GM23248 (cell line): Measurements from ENCODE around the gene TEKT1. TPM values are rescaled to one million over a fixed set of nuclear protein-coding genes. Genes with fewer than 3 reads are reported as not detected.

Experiments
- DNase-seq: peaks from one replicate; pipeline ENCODE4 v3.0.0-alpha.2; 2015
- H2AFZ ChIP-seq: fragments of 200-600 bp; sonication (generic); 2 replicates; pipeline ENCODE4 v1.6.1; 2016; ENCODE audit warnings: antibody characterized with exemption
- H3F3A ChIP-seq: fragments of 200-600 bp; sonication (generic); 2 replicates; pipeline ENCODE4 v1.6.1; 2016; ENCODE audit warnings: mild to moderate bottlenecking, antibody characterized with exemption, mixed run types; ENCODE audit not compliant: insufficient read depth
- H3K27ac ChIP-seq: fragments of 200-600 bp; sonication (generic); 2 replicates; pipeline ENCODE4 v1.5.1; 2016; ENCODE audit warnings: mild to moderate bottlenecking
- H3K27me3 ChIP-seq: fragments of 200-600 bp; sonication (generic); replicated peaks from 2 replicates; pipeline ENCODE4 v1.6.1; 2016; ENCODE audit warnings: mild to moderate bottlenecking; ENCODE audit not compliant: insufficient read depth
- H3K36me3 ChIP-seq: fragments of 200-600 bp; sonication (generic); 2 replicates; pipeline ENCODE4 v1.6.1; 2016; ENCODE audit warnings: low read depth, mild to moderate bottlenecking
- H3K4me1 ChIP-seq: fragments of 200-600 bp; sonication (generic); 2 replicates; pipeline ENCODE4 v1.6.1; 2016; ENCODE audit warnings: mild to moderate bottlenecking; ENCODE audit not compliant: insufficient read depth
- H3K4me2 ChIP-seq: fragments of 200-600 bp; sonication (generic); one replicate; pipeline ENCODE4 v1.6.1; 2016; ENCODE audit warnings: mild to moderate bottlenecking; ENCODE audit not compliant: unreplicated experiment
- H3K4me3 ChIP-seq: fragments of 200-600 bp; sonication (generic); 2 replicates; pipeline ENCODE4 v1.5.1; 2016; ENCODE audit warnings: mild to moderate bottlenecking
- H3K79me2 ChIP-seq: fragments of 200-600 bp; sonication (generic); 2 replicates; pipeline ENCODE4 v1.6.1; 2016; ENCODE audit warnings: mild to moderate bottlenecking; ENCODE audit not compliant: insufficient read depth
- H3K9ac ChIP-seq: fragments of 200-600 bp; sonication (generic); 2 replicates; pipeline ENCODE4 v1.6.1; 2016; ENCODE audit warnings: mild to moderate bottlenecking
- H3K9me2 ChIP-seq: fragments of 200-600 bp; sonication (generic); 2 replicates; pipeline ENCODE4 v1.6.1; 2016; ENCODE audit warnings: mixed run types, mild to moderate bottlenecking, moderate library complexity; ENCODE audit not compliant: insufficient read depth
- H3K9me3 ChIP-seq: fragments of 200-600 bp; sonication (generic); one replicate; pipeline ENCODE4 v1.6.1; 2017; ENCODE audit warnings: low read depth
- H4K20me1 ChIP-seq: fragments of 200-600 bp; sonication (generic); 2 replicates; pipeline ENCODE4 v1.6.0; 2016; ENCODE audit not compliant: insufficient read depth
- EZH2 ChIP-seq: fragments of 200-600 bp; sonication (generic); IDR thresholded peaks from 2 replicates; pipeline ENCODE4 v1.6.1; 2018; ENCODE audit warnings: antibody characterized with exemption, mild to moderate bottlenecking; ENCODE audit not compliant: insufficient read depth, poor library complexity, severe bottlenecking
- EZH2phosphoT487 ChIP-seq: fragments of 200-600 bp; sonication (generic); IDR thresholded peaks from 2 replicates; pipeline ENCODE4 v1.6.1; 2018; ENCODE audit warnings: antibody characterized with exemption, moderate library complexity, mild to moderate bottlenecking, low read depth; ENCODE audit not compliant: insufficient read depth
- WGBS, 2 experiments: methylation state at CpG; one replicate each; pipeline ENCODE4 v1.1.6; 2015 to 2017; ENCODE audit warnings: low lambda C conversion rate in 2 of 2, low coverage in 1 of 2; ENCODE audit errors: missing lambda C conversion rate in 2 of 2; 5-methylcytosine and 5-hydroxymethylcytosine counted together
- in situ Hi-C: fragments of 300-500 bp; cut with MboI; formaldehyde crosslinking; loops from 2 replicates; pipeline ENCODE4 v1.15.0; 2020
- polyA plus RNA-seq: library from polyadenylated mRNA; unstranded; fragments of >200 nt; fragmentation: Nextera tagmentation; extraction: Ambion mirVana; gene quantifications from 2 replicates; pipeline ENCODE4 v1.2.1, GENCODE V29; 2016
- total RNA-seq: library from RNA; depleted of rRNA; stranded (reverse); fragments of >200 nt; shearing (Covaris generic); gene quantifications from 2 replicates; pipeline ENCODE4 v1.2.3, GENCODE V29; 2014

TEKT1 gene
- total and polyA plus RNA-seq, 2 experiments from 2014 or later: not detected

GRCh38 chr17:6870841-6871240 lies 39.3 kb upstream of the TEKT1 start:
- peaks cover 6% of the 10 kb centered on the region for H3K27me3 ChIP-seq
- no peaks in the 10 kb centered on the region for H3K4me1 ChIP-seq
- WGBS, 2 experiments: 5 to 9% methylated on average over 1 of the region's 1 CpG
- H3K79me2 ChIP-seq: no peaks in the 10 kb centered on the region
- in situ Hi-C loops: no loop called here
- TF ChIP-seq EZH2phosphoT487: no peak
- no peak for TF ChIP-seq EZH2
- no peaks in the 10 kb centered on the region for H3K9me3 ChIP-seq
- H3K9ac ChIP-seq: no peak overlapping the region
- no peaks in the 10 kb centered on the region for H3K9me2 ChIP-seq
- H3F3A ChIP-seq: no peaks in the 10 kb centered on the region
- H3K27ac ChIP-seq: no peak overlapping the region
- no peak overlapping the region for H2AFZ ChIP-seq
- H4K20me1 ChIP-seq: no peaks in the 10 kb centered on the region
- no peak overlapping the region for H3K4me3 ChIP-seq
- no peak overlapping the region for H3K4me2 ChIP-seq
- no peak for DNase-seq
- H3K36me3 ChIP-seq: no peaks in the 10 kb centered on the region

- H3K9ac ChIP-seq: no peak overlapping the region
- no peak overlapping the region for H2AFZ ChIP-seq
- H3F3A ChIP-seq: no peaks in the 10 kb centered on the region
- no peaks in the 10 kb centered on the region for H3K36me3 ChIP-seq
- no peaks in the 10 kb centered on the region for H3K4me1 ChIP-seq
- WGBS, 2 experiments: 51 to 55% methylated on average over 2 of the region's 2 CpGs
- in situ Hi-C loops: no loop called here
- H3K27me3 ChIP-seq: peaks cover 24% of the 10 kb centered on the region
- H3K9me2 ChIP-seq: no peaks in the 10 kb centered on the region
- no peak for TF ChIP-seq EZH2phosphoT487
- no peak for TF ChIP-seq EZH2
- no peak overlapping the region for H3K27ac ChIP-seq
- H3K9me3 ChIP-seq: no peaks in the 10 kb centered on the region
- no peak overlapping the region for H3K4me3 ChIP-seq
- DNase-seq: no peak
- no peak overlapping the region for H3K4me2 ChIP-seq
- no peaks in the 10 kb centered on the region for H3K79me2 ChIP-seq
- H4K20me1 ChIP-seq: no peaks in the 10 kb centered on the region
These were observed 37.1 kb upstream of the TEKT1 start for GRCh38 chr17:6868582-6868981.

GRCh38 chr17:6867849-6868248 lies 36.3 kb upstream of the TEKT1 start:
- no peaks in the 10 kb centered on the region for H3K79me2 ChIP-seq
- no peaks in the 10 kb centered on the region for H3K36me3 ChIP-seq
- H3K9me2 ChIP-seq: no peaks in the 10 kb centered on the region
- H3K4me3 ChIP-seq: no peak overlapping the region
- no peak overlapping the region for H3K27ac ChIP-seq
- in situ Hi-C loops: no loop called here
- no peaks in the 10 kb centered on the region for H3F3A ChIP-seq
- H3K27me3 ChIP-seq: peaks cover 29% of the 10 kb centered on the region
- H4K20me1 ChIP-seq: no peaks in the 10 kb centered on the region
- WGBS, 2 experiments: 73 to 75% methylated on average over 3 of the region's 3 CpGs
- H3K9me3 ChIP-seq: no peaks in the 10 kb centered on the region
- no peaks in the 10 kb centered on the region for H3K4me1 ChIP-seq
- H3K4me2 ChIP-seq: no peak overlapping the region
- no peak overlapping the region for H2AFZ ChIP-seq
- DNase-seq: no peak
- H3K9ac ChIP-seq: no peak overlapping the region
- no peak for TF ChIP-seq EZH2
- TF ChIP-seq EZH2phosphoT487: no peak

GRCh38 chr17:6862825-6863224 lies 31.3 kb upstream of the TEKT1 start:
- Histone ChIP-seq H3K9ac (no peak overlapping the region), H3K9me2 (no peaks in the 10 kb centered on the region), H3K4me2 (no peak overlapping the region), H4K20me1 (no peaks in the 10 kb centered on the region; the same call in 1 of the 2 replicates), H2AFZ (no peak overlapping the region), H3K4me1 (no peaks in the 10 kb centered on the region), H3K27ac (no peak overlapping the region), H3F3A (no peaks in the 10 kb centered on the region), H3K4me3 (no peak overlapping the region), H3K9me3 (no peaks in the 10 kb centered on the region), H3K79me2 (no peaks in the 10 kb centered on the region), H3K27me3 (peaks cover 54% of the 10 kb centered on the region), H3K36me3 (no peaks in the 10 kb centered on the region)
- WGBS, 2 experiments: 54 to 71% methylated on average over 3 to 4 of the region's 4 CpGs
- DNase-seq: no peak
- TF ChIP-seq EZH2: no peak
- TF ChIP-seq EZH2phosphoT487: no peak
- in situ Hi-C loops: no loop called here

GRCh38 chr17:6862122-6862521 lies 30.6 kb upstream of the TEKT1 start:
- H3K27me3 ChIP-seq: peaks cover 56% of the 10 kb centered on the region
- H2AFZ ChIP-seq: no peak overlapping the region
- no peak overlapping the region for H3K27ac ChIP-seq
- H3K4me2 ChIP-seq: no peak overlapping the region
- H3K9ac ChIP-seq: no peak overlapping the region
- no peaks in the 10 kb centered on the region for H3K79me2 ChIP-seq
- H3K36me3 ChIP-seq: no peaks in the 10 kb centered on the region
- TF ChIP-seq EZH2phosphoT487 (no peak), EZH2 (no peak)
- H3K4me3 ChIP-seq: no peak overlapping the region
- H3F3A ChIP-seq: no peaks in the 10 kb centered on the region
- H3K4me1 ChIP-seq: no peaks in the 10 kb centered on the region
- 50 to 55% methylated on average over 2 of the region's 2 CpGs for WGBS, 2 experiments
- in situ Hi-C loops: no loop called here
- no peak for DNase-seq
- no peaks in the 10 kb centered on the region for H3K9me2 ChIP-seq
- no peaks in the 10 kb centered on the region; the same call in 1 of the 2 replicates for H4K20me1 ChIP-seq
- no peaks in the 10 kb centered on the region for H3K9me3 ChIP-seq
